Superior temporal gyrus (tissue), 1 donor: Measurements from ENCODE around the gene NUDT14.

Experiments
- DNase-seq: peaks from one replicate; pipeline ENCODE4 v3.0.0-alpha.2; 2016; ENCODE audit errors: extremely low spot score

Gene NUDT14

DNA sequence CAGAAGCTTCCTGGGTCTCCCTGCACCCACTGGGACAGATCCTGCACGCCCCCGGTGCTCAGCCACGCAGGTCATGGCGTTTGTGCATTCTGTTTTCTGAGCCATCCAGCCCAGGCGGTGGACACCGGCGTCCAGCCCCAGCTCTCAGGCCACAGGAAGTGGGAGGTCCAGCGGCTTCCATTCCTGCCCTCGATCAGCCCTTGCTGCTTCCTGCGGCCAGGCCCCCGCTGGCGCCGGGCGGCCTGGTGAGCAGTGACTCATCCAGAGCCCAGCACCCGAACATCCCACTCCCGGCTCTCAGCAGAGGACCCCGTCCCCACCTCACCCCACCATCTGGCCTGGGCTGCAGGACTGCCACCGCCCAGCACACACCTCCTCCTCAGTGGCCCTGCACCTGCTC is 18.0 kb upstream of the NUDT14 start:
- no peak for DNase-seq

DNA sequence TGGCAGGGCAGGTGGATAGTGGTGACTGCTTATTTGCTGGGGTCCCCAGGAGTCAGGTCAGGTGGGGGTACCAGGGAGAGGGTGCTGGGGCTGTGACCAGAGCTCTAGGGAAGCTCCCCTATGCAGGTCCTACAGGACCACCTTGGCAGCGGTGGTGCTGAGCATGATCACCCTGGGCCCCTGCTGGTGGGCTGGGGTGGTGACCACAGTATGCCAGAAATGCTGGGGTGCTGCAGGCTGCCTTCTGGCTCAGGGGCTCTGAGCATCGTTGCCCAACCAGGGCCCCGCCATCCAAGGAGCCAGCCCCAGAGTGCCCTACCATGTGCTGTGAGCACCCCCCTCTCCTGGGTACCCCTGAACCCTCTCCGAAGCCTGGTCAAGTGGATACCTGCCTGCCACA is 17.5 kb upstream of the NUDT14 start:
- no peak for DNase-seq

DNA sequence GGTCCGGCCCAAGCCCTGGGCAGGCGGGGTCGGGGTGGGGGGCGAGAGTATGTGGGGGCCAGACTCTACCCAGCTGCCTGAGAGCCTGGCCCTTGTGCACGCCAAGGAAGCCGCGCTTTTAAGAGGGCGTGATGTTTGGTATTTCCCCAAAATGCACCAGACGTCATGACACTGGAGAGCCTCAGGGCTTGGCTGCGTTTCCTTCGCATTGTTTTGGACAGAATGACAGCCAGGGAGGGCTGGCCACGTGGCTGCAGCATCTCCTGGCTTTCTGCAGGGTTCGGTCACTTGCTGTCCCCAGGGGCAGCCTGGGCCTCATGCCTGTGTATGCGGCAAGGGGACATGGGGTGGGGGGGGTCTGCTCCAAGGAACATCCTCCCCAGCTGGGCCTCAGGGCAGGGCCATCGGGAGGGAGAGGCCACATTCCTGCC is 16.1 kb upstream of the NUDT14 start:
- no peak for DNase-seq

DNA sequence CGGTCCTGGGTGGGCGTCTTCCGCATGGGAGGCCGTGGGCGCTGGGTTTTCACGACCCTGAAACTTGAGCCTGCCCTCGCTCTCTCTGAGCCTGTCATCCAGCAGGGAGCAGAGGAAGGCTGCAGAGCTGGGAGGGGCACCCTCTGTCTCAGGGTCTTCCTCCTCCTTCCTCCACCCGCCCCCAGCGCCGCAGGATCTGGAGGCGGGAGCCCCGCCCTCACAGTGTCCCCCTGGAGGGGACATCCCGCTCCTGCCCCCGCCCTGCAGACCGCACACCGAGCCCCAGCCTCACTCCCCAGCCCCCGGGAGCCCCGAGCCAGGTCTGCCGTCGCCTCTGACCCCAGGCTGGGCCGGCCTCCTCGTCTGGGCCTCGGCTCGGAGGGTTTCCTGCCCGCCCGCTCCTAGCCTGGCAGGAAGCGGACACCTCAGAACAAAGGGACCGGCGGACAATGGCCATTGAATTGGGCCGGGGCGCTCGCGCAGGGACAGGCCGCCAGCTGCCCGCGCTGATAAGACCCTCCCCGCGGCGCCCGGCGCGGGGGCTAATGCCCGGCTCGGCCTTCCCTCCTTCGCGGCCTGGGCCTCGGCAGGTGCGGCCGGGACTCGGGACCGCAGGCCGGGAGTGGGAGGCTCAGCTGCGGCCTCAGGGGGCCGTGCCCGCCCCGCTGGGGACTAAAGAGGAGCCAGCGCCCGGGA is 15.3 kb upstream of the NUDT14 start:
- DNase-seq = no peak

DNA sequence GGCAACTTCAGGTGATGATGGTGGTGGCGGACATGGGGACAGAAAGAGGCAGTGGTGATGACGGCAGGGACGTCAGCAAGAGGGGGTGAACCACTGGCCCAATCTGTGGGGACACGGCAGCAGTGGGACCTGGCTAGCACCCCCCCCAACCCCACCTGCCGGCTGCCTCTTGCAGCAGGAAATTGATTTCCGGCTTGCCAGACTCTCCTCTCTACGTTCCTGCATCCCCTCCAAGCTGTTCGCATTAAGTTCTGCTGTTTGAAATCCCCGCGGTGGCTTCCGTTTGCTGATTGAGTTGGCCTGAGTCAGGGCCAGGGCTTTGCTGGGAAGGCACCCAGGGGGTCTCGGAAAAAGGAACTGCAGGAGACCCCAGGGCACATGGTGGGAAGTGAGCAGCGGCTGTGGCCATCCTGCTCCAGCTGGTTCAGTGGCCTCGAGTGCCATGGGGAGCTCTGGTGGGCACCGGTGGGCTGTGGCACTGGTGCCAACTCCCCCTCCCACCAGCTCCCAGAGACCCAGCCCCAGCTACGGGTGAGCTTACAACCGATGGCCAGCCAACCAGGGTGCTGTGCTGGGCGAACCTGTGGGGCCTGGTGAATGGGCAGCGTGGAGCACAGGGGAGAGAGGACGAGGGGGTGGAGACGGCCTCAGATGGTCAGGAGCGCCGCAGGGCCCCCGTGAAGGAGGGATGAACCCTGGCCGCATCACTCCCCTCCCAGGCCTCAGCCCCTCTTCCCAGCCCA is 14.6 kb upstream of the NUDT14 start:
- DNase-seq = no peak

DNA sequence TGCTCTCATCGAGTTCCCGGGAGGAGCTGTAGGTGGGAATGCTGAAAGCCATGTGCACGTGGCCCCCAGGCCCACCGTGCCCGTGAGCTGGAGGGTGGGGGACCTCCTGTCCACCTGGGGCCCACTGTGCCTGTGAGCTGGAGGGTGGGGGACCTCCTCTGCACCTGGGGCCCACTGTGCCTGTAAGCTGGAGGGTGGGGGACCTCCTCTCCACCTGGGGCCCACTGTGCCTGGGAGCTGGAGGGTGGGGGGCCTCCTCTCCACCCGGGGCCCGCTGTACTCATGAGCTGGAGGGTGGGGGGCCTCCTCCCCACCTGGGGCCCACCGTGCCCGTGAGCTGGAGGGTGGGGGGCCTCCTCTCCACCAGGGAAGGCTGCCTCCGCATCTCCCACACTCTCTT is 13.9 kb upstream of the NUDT14 start:
- DNase-seq = no peak

DNA sequence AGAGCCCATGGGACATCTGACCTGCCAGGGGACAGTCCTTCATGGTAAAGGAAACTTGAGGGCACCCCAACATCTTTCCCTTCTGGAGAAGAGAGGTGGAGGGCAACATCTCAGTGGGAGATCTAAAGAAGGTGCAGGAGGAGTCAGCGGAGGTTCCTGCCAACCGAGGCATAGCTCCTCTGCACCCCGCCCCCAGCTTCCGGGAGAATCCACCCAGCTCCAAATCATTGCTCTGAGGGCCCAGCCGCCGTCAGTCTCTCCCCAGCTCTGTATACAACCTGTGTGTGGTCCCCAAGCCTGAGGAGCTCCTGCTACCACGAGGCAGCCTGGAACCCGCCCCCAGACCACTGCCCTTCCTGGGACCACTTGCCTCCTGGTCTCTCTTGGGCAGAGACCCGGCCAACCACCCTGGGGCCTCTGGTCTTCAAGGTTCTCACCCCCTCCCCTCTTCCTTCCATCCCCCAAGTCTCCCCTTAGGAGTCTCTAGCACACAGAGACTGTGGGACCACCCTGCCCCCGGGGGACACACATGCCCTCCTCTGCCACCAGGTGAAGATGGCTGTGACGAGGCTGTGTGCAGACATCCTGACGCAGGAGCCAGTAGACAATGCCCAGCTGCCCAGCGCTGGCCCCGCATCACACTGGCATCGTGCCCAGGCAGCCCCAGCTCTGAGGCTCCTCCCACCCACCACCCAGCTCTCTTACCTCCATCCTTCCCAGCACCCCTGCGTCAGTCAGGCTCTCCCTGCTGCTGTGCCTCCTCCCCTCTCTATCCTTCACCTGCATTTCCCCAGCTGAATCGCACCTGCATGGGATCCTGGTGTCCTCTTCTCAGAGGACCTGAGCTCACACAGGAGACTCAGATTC is 13.0 kb upstream of the NUDT14 start:
- DNase-seq = no peak

DNA sequence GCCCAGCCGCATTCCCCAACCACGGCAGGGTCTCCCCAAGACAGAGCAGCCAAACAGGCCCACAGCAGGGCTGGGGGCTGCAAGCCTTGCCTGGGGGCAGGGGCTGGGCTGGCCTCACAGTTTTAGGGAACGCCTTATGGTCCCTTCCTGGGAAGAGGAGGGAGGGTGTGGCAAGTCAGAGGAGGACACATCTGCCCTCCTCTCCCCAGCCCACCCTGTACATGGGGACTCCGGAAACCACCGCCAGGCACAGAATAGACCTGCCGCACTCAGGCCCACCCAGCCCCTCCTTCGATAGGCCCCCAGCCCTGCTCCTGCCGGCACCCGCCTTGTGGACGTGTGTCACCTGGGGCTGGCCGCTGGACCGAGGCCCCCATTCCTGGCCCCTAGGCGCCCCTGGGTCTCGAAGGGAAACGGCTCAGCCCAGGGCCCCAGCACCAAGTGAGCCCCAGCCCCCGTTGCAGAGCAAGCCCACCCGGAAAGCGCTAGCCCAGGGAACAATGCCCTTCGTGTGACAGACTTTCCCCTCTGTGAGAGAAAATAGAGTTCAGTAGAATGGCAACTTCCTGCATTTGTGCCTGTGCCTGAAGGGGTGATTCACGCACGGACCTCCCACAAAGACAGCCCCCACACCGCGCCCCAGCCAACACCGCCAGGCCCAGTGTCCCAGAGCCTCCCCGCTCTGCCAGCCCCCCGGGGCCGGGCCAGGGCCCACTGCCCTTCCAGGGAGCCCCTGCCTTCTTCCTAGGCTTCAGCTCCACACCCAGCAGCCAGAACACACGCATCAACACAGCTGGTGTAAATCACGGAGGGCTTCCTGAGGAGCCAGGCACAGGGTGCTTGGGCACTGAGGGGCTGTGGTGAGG is 12.0 kb upstream of the NUDT14 start:
- DNase-seq = no peak

DNA sequence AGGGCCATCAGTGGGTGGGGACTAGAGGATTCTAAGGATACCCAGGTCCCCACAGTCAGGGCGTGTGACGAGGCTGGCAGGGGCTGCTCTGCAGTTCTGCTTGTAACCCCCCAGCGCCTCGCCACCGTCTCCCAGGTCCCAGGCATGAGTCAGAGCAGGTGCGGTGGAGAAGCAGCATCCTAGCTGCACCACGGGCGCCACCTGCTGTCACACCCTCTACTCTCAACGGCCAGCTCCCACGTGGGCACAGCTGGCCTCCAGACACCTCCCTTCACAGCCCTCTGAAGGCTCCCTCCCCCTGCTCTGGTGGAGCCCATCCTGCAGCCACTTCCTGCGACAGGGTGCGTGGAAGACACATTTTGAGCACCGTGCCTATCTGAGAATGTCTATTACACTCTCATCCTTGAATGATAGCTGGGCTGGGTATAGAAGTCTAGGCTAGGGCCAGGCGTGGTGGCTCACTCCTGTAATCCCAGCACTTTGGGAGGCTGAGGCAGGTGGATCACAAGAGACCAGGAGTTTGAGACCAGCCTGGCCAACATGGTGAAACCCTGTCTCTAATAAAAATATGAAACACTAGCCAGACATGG is 6.9 kb upstream of the NUDT14 start:
- DNase-seq = no peak

DNA sequence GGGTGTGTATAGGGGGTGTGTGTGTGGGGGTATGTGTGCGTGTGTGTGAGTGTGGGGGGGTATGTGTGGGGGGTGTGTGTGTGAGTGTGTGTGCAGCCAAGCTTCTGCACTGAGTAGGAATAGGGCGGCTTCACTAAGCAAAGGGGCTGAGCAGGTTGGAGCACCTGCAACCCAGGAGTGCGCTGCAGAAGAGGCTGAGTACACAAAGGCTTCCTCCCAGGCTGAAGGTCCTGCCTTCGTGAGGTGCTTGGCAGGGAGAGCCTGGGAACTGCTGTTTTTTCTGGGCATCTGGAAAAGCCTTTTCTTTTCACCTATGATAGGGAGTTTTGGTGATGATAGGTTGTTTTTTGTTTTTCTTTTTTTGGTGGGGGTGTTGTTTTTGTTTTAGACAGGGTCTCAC is 6.0 kb upstream of the NUDT14 start:
- no peak for DNase-seq

DNA sequence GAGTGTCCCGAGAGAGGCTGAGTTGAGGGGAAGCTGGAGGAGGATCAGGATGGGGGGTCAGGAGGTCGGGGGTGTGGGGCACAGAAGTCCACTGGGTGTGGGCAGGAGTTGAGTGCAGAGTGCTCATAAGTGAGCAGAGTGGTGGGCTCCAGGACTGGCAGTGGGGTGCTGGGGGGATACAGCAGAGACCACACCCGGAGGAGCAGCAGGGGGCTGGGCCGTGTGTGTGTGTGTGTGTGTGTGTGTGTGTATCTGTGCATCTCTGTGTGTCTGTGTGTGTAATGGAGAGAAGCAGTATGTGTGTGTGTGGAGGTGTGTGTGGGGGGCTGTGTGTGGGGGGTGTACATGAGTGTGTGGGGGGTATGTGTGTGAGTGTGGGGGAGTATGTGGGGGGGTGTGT is 4.9 kb upstream of the NUDT14 start:
- no peak for DNase-seq

DNA sequence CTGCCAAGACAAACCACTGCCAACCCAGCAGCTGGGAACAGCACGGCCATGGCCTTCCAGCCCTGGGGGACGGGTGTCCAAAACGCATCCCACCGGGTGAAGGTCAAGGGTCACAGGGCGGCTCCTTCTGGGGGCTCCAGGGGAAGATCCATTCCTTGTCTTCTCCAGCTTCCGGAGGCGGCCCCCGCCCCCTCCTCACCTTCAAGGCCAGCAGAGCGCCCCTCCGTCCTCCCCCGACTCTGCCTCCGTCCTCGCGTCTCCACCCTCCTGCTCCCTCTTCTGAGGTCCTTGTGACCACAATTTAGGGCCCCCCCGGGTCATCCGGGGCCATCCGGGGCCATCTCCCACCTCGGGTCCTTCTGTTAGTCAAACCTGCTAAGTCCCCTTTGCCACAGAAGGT is 3.9 kb upstream of the NUDT14 start:
- no peak for DNase-seq

DNA sequence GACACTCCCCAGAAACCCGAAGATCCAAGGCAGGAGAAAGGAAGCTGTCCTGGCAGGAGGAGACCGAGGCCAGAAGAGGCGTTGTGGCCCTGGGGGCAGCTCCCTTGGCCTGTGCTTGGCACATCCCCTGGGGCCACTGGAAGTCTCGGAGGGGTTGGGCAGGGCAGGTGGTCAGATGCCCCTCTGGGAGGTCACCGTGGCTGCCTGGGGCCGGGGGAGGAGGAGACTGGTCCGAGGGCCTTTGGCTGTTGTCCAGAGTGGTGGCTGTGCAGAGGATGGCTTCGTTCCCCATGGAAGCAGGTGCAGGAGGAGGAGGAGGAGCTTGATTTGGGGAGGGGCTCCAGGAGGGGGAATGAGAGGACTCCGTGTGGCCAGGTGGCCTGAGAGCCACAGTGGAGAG is 3.3 kb upstream of the NUDT14 start:
- DNase-seq = no peak

DNA sequence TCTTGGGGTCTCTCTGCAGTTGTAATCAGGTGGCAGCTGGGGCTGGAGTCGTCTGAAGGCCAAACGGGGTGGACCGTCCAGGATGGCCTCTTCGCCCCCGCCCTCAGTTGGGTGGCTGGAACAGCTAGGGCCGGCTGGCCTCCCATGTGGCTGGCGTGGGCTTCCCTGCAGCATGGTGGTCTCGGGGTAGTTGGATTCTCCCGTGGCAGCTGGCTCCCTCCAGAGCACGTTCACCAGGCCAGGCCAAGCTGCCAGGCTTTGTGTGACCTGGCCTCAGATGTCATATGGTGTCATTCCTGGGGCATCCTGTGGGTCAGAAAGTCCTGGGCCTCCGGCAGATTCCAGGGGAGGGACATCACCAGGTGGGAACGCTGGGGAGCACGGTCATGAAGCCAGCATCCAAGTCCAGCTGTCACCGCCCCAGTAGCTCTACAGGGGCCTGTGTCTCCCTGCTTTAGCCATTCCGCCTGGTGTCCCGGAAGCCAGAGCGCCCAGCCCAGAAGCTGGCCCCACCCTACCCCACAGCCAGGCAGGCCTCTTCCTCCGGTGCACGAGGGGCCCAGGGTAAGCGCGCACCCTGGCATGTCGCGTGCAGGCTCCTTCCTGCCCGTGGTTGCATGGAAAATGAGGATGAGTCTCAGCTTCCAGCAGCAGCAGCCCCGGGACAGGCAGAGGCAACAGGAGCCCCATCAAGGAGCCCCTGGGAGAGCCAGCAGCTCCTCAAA is 1.3 kb upstream of the NUDT14 start:
- no peak for DNase-seq

DNA sequence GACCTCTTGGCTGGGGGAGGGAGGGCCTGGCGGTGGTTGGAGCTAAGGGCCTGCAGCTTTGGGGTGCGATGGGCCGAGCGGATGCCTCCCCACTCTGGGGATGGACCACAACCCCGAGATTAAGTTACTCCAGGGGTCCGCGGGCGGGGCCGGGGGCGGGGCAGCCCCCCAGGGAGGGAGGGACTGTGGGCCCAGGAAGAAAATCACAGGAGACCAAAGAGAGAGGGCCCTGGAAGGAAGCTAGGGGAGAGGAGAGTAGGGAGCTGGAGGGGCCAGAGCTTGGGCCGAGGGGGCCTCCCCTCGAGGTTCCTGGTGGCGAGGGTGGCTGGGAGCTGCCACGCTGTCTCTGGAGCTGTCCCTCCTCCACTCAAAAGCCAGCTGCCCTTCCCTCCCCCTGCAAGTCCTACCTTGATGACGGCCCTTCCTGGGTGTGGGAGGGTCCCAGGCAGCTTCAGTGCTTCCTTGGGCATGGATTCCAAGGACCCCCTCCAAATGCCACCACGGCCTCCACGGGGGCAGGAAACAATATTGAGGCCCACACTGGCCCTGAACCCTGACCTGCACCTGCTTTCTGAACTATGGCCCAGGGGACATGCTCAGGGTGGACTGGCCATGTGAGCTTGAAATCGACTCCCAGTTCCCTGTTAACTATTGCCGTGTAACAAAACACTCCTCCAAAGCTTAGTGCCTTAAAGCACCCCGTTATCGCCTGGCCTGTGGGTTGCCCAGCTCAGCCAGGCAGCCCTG is 610 bp upstream of the NUDT14 start:
- DNase-seq = no peak

DNA sequence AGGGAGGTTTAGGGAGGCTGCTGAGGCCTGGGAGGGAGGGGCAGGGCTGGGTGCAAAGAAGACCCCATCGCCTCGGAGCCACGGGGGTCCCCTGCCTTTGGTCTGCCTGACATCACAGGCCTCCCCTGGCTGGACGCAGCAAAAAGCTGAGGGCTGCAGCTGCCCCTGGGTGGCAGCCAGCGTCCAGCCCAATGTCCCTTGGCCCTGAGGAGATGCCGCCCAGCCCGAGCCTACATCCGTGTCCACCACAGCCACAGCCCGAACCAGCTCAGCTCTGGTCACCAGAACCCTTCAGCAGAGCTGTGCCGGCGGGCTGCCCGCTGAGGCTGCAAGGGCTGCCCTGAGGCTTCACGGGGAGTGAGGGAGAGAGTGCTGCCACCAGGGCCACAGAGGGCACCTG is 1.9 kb downstream of the NUDT14 start:
- no peak for DNase-seq

DNA sequence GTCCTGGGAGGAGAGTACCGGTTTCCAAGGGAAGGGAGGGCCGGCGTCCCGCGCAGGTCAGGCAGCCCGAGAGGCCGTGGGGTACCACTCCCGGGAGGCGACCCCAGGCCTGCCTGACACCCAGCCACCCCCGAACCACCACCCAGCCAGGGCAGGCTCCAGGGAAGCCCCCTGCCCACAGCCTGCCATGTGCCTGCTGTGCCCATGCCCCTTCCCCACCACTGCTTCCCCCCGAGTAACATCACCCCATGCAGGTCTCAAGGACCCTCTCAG is 2.3 kb downstream of the NUDT14 start:
- no peak for DNase-seq

DNA sequence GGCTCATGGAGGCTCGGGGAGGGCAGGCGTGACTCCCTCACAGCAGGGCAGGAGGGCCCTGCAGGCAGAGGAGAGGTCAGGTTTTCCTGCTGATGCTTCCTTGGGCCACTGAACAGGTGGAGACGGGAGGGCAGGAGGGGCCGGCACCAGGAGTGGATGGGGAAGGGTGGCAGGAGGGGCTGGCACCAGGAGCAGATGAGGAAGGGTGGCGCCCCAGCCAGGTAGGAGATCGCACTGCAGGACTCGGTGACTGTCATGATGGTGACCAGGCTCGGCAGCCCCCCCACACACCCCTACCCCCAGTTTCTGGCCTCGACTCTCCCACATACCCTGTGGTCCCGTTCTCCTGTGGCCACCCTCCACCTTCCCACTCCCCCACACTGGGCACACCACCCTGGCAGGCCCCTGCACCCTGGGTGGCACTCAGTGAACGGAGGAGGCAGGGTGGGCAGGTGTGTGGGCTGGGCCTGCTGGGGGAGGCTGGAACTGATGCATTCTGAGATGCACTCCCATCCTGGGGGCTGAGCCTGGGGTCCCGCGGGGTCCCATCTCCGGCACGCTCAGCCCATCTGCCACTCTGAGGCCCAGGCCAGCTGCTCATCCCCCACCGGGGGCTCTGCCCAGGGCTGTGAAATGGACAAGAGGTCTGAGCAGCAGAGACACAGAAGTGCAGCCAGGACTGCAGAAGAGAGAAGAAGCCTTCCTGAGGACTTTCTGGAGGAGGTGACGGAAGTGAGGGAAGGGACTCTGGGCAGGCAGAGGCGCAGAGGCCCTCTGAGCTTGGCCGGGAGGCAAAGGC is 2.8 kb downstream of the NUDT14 start:
- no peak for DNase-seq

DNA sequence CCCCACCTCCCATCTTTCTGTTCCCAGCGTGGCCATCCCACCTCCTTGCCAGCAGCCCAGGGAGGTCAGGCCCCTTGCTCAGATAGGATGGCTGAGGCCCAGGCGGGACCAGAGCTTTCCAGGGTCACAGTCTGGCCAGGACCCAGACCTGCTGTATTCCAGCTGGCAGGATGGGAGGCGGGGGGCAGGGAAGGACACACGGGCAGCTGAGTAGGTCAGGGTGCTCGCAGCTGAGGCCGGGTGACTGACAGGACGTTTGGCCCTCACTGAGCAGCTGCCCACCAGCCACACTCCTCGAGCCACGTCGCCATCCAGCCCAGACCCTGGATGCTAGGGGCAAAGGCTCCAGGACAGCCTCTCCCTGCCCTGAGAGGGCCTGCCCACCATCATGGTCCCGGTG is 4.0 kb downstream of the NUDT14 start:
- DNase-seq = no peak
